Erythroblast (primary cell): Measurements from ENCODE around the gene RELA.
A peak's percentile ranks its signal among the peaks of the same experiment; 100 is the strongest.
"Not testable (repeated sequence)": the region's sequence is repeated elsewhere in the genome, so short reads cannot be mapped to it uniquely, and the experiment has no call there.

Experiments used
- DNase-seq, 2 experiments: peaks; one replicate each; lab custom pipeline; 2025; lab: John Stamatoyannopoulos, UW
- GATA1 ChIP-seq: IDR thresholded peaks from 2 replicates; pipeline ENCODE4 v1.6.1; 2011; ENCODE audit warnings: low read depth, mild to moderate bottlenecking, control low read depth, low read length, moderate library complexity
- POLR2A ChIP-seq: IDR thresholded peaks from 2 replicates; pipeline ENCODE4 v1.6.1; 2011; ENCODE audit warnings: mild to moderate bottlenecking, low read length

The RELA gene

GRCh38 chr11:65662799-65663638, at the start of gene RELA:
RELA (minus strand) TSS chr11:65662916; CDS start chr11:65662832, 84 bp downstream.
- peak; percentile 94 to 97 for DNase-seq
- TF ChIP-seq GATA1, result no peak
- TF ChIP-seq POLR2A, result peak; percentile 83

GRCh38 chr11:65711785-65712632, 49.3 kb upstream of the RELA start, which contains the start of gene KAT5:
KAT5 (plus strand) TSS chr11:65712252; CDS start chr11:65712268, 16 bp downstream.
- peak; percentile 99 for DNase-seq
- peak; percentile 88 for TF ChIP-seq POLR2A
- no peak for TF ChIP-seq GATA1

- no peak for DNase-seq
- TF ChIP-seq GATA1 (no peak), POLR2A (no peak)
Observed at GRCh38 chr11:65710421-65710820, 47.7 kb upstream of the RELA start.

GRCh38 chr11:65709661-65710060, 46.9 kb upstream of the RELA start:
- TF ChIP-seq GATA1 (no peak), POLR2A (no peak)

GRCh38 chr11:65708451-65708850, 45.7 kb upstream of the RELA start:
- TF ChIP-seq GATA1, result no peak
- no peak for TF ChIP-seq POLR2A
- DNase-seq, result no peak

More at GRCh38 chr11:65709661-65710060, 46.9 kb upstream of the RELA start:
- peak; percentile 24 to 45 for DNase-seq

- not testable (repeated sequence) for DNase-seq
Observed at GRCh38 chr11:65707002-65707401, 44.3 kb upstream of the RELA start.

GRCh38 chr11:65706303-65706763, 43.6 kb upstream of the RELA start:
- DNase-seq, result peak; percentile 67 to 72

- no peak for TF ChIP-seq GATA1
- TF ChIP-seq POLR2A, result no peak
- no peak for DNase-seq
Observed at GRCh38 chr11:65703846-65704245, 41.1 kb upstream of the RELA start.

- TF ChIP-seq GATA1 (no peak), POLR2A (no peak)
- DNase-seq, result no peak
Observed at GRCh38 chr11:65701686-65702085, 39.0 kb upstream of the RELA start.

- DNase-seq, result no peak
Observed at GRCh38 chr11:65700399-65700798, 37.7 kb upstream of the RELA start.

GRCh38 chr11:65699306-65699705, 36.6 kb upstream of the RELA start:
- DNase-seq, result no peak
- no peak for TF ChIP-seq POLR2A
- no peak for TF ChIP-seq GATA1

More at GRCh38 chr11:65700399-65700798, 37.7 kb upstream of the RELA start:
- TF ChIP-seq GATA1, result no peak
- no peak for TF ChIP-seq POLR2A

- DNase-seq, result no peak
- no peak for TF ChIP-seq POLR2A
- no peak for TF ChIP-seq GATA1
Observed at GRCh38 chr11:65698205-65698604, 35.5 kb upstream of the RELA start.

GRCh38 chr11:65696802-65697552, 34.3 kb upstream of the RELA start:
- TF ChIP-seq GATA1 (no peak), POLR2A (no peak)

More at GRCh38 chr11:65696802-65697552, 34.3 kb upstream of the RELA start:
- DNase-seq, result no peak
